K562 (cell line): ENCODE measurements around the gene UTP11. TPM values are rescaled to one million over a fixed set of nuclear protein-coding genes. Genes with fewer than 3 reads are reported as not detected.

ENCODE experiments used
- ATAC-seq: fragments of 200-7000 bp; cut with Tn5 transposase; 3 replicates; pipeline ENCODE4 v1.9.1; 2020; ENCODE audit warnings: moderate library complexity
- BruUV-seq: library from RNA; stranded (reverse); fragments of 400-500 nt; replicated peaks from 2 replicates; lab custom pipeline; 2021; lab: Mats Ljungman, UMichigan
- CTCF ChIA-PET: fragments of 300-600 bp; formaldehyde crosslinking; extraction: SDS; loops from one replicate; lab custom pipeline; 2021; ENCODE audit warnings: low intra/inter-chr PET ratio; lab: Yijun Ruan, JAX
- POLR2A ChIA-PET: fragments of 300-600, 350-650 bp; sonication (Branson Sonifier 250); formaldehyde crosslinking; extraction: SDS; loops from one replicate; lab custom pipeline; 2021; ENCODE audit warnings: antibody characterized with exemption, inconsistent platforms; lab: Yijun Ruan, JAX
- DNase-seq, 4 experiments: peaks; one replicate each; pipeline versions ENCODE4 v3.0.0 to v3.0.0-alpha.2; 2011 to 2018; ENCODE audit warnings: low spot score in 3 of 4, mixed read lengths in 3 of 4; ENCODE audit errors: extremely low read depth in 1 of 4
- FAIRE-seq: peaks from 2 replicates; lab custom pipeline; 2011; peaks lifted over from hg19 to GRCh38; lab: Jason Lieb, UNC
- H2AFZ ChIP-seq: 2 replicates; pipeline ENCODE4 v1.6.0; 2011; ENCODE audit warnings: low read depth, low read length, control low read depth, inconsistent platforms
- H3K27ac ChIP-seq: fragments of 200-600 bp; 3 replicates; pipeline ENCODE4 v1.8.0; 2011; ENCODE audit warnings: low read depth, mild to moderate bottlenecking, control low read depth, inconsistent platforms, low read length, moderate library complexity, mixed read lengths; ENCODE audit errors: extremely low read depth
- H3K27me3 ChIP-seq, 2 experiments: fragments of 300-600 bp in 1 of 2; 2 replicates in 1 of 2; 3 replicates in 1 of 2; pipeline versions ENCODE4 v1.6.0 to v1.8.0; 2011; ENCODE audit warnings: inconsistent platforms in 2 of 2, low read length in 2 of 2, mild to moderate bottlenecking in 1 of 2, mixed read lengths in 1 of 2, moderate library complexity in 1 of 2; ENCODE audit not compliant: control insufficient read depth in 2 of 2, insufficient read depth in 2 of 2
- H3K36me3 ChIP-seq: fragments of 300-600 bp; 3 replicates; pipeline ENCODE4 v1.8.0; 2011; ENCODE audit warnings: mild to moderate bottlenecking, low read length, inconsistent platforms; ENCODE audit not compliant: control insufficient read depth, insufficient read depth
- H3K4me1 ChIP-seq, 2 experiments: fragments of 200-600 bp in 1 of 2; replicated peaks in 1 of 2; 2 replicates in 1 of 2; 3 replicates in 1 of 2; pipeline versions ENCODE4 v1.5.1 to v1.8.0; 2011; ENCODE audit warnings: inconsistent platforms in 2 of 2, low read length in 2 of 2, mild to moderate bottlenecking in 1 of 2, mixed read lengths in 1 of 2, moderate library complexity in 1 of 2; ENCODE audit not compliant: control insufficient read depth in 2 of 2, insufficient read depth in 2 of 2
- H3K4me2 ChIP-seq: 2 replicates; pipeline ENCODE4 v1.6.1; 2011; ENCODE audit warnings: low read length, control low read depth, inconsistent platforms, mixed read lengths; ENCODE audit not compliant: insufficient read depth
- H3K4me3 ChIP-seq: fragments of 200-600 bp; sonication (generic), shearing (Covaris generic); 2 replicates; pipeline ENCODE4 v1.5.1; 2016; ENCODE audit warnings: control low read depth, inconsistent platforms
- H3K79me2 ChIP-seq: fragments of 200-600 bp; 3 replicates; pipeline ENCODE4 v1.8.0; 2011; ENCODE audit warnings: low read length, inconsistent platforms; ENCODE audit not compliant: control insufficient read depth, insufficient read depth
- H3K9ac ChIP-seq, 2 experiments: 2 replicates each; pipeline versions ENCODE4 v1.6.0 to v1.6.1; 2011; ENCODE audit warnings: low read depth in 2 of 2, low read length in 2 of 2, control low read depth in 1 of 2, inconsistent platforms in 1 of 2, mild to moderate bottlenecking in 1 of 2, mixed read lengths in 1 of 2; ENCODE audit not compliant: insufficient read depth in 1 of 2
- H3K9me1 ChIP-seq: one replicate; pipeline ENCODE4 v1.6.0; 2011; ENCODE audit warnings: inconsistent platforms, mild to moderate bottlenecking, low read length, moderate library complexity; ENCODE audit not compliant: control insufficient read depth, insufficient read depth
- H3K9me3 ChIP-seq: replicated peaks from 2 replicates; pipeline ENCODE4 v1.5.1; 2011; ENCODE audit warnings: low read depth, low read length, inconsistent platforms; ENCODE audit not compliant: control insufficient read depth, insufficient read depth
- H4K20me1 ChIP-seq: replicated peaks from 2 replicates; pipeline ENCODE4 v1.6.1; 2011; ENCODE audit warnings: low read length, inconsistent platforms, mixed read lengths; ENCODE audit not compliant: control insufficient read depth, insufficient read depth
- ATF1 ChIP-seq, 2 experiments: fragments of 450-650 bp in 1 of 2; IDR thresholded peaks; 2 replicates each; pipeline ENCODE4 v1.6.1; 2016; ENCODE audit warnings: missing compliant biosample characterization in 1 of 2, missing genetic modification characterization in 1 of 2
- ESRRA ChIP-seq: fragments of 450-650 bp; IDR thresholded peaks from 2 replicates; pipeline ENCODE4 v1.6.1; 2014; ENCODE audit warnings: low read depth, mild to moderate bottlenecking, moderate library complexity, borderline replicate concordance
- MCM7 ChIP-seq, 2 experiments: fragments of 450-650 bp; IDR thresholded peaks; 2 replicates each; pipeline ENCODE4 v1.6.1; 2016 to 2018
- ZNF165 ChIP-seq: fragments of 250-450 bp; sonication (Bioruptor Pico); IDR thresholded peaks from 2 replicates; pipeline ENCODE4 v1.4.0; 2020; ENCODE audit warnings: borderline replicate concordance
- ZNF436 ChIP-seq: fragments of 250-450, 450-650 bp; sonication (Bioruptor Pico); formaldehyde crosslinking; IDR thresholded peaks from 2 replicates; pipeline ENCODE4 v1.7.0; 2020; ENCODE audit warnings: mild to moderate bottlenecking
- ZNF76 ChIP-seq: fragments of 250-450 bp; sonication (Bioruptor Pico); IDR thresholded peaks from 2 replicates; pipeline ENCODE4 v1.4.0; 2020; ENCODE audit warnings: mild to moderate bottlenecking, moderate library complexity, borderline replicate concordance
- WGBS: fragments of 100-300 bp; shearing (Covaris generic); methylation state at CpG from one replicate; pipeline ENCODE4 v1.1.6; 2016; ENCODE audit warnings: low coverage, mixed read lengths; ENCODE audit not compliant: insufficient coverage; ENCODE audit errors: missing lambda C conversion rate; 5-methylcytosine and 5-hydroxymethylcytosine counted together
- in situ Hi-C: fragments of 300-500 bp; cut with MboI; formaldehyde crosslinking; loops from 4 replicates; pipeline ENCODE4 v1.15.0; 2018; ENCODE audit warnings: inconsistent platforms, mixed read lengths
- intact Hi-C: fragments of 100-400 bp; cut with micrococcal nuclease; formaldehyde crosslinking; loops from 2 replicates; pipeline ENCODE4 v1.14.2; 2022
- polyA plus RNA-seq, 8 experiments: library from polyadenylated mRNA; depleted of rRNA in 4 of 8; stranded (reverse) in 5 of 8; unstranded in 3 of 8; fragments of >200 nt; fragmentation: Nextera tagmentation in 2 of 8; fragmentation: Illumina TruSeq in 1 of 8; extraction: Ambion mirVana in 2 of 8; extraction: Trizol in 1 of 8; gene quantifications; 2 replicates each; pipeline versions ENCODE4 v1.2.1 to v1.2.3, GENCODE V29; 2011 to 2014; ENCODE audit warnings: inconsistent platforms in 1 of 8, missing spikeins in 1 of 8
- total RNA-seq, 7 experiments: library from RNA; depleted of rRNA in 6 of 7; stranded (reverse); fragments of >200 nt in 6 of 7; fragmentation: Illumina TruSeq in 2 of 7; extraction: Trizol in 2 of 7; gene quantifications; 2 replicates each; pipeline versions ENCODE4 v1.2.1 to v1.2.3, GENCODE V29; 2011 to 2021; ENCODE audit warnings: low replicate concordance in 1 of 7
- TF ChIP-seq, protein P1 (sequence below): fragments of 450-650 bp; IDR thresholded peaks from 2 replicates; pipeline ENCODE4 v1.6.1; 2016

The UTP11 gene
- total and polyA plus RNA-seq, 9 of the 15 experiments (the other 6 are each of a cell fraction or from before 2014, with no cell fraction given): 91.1 to 378 (median 221) TPM

DNA sequence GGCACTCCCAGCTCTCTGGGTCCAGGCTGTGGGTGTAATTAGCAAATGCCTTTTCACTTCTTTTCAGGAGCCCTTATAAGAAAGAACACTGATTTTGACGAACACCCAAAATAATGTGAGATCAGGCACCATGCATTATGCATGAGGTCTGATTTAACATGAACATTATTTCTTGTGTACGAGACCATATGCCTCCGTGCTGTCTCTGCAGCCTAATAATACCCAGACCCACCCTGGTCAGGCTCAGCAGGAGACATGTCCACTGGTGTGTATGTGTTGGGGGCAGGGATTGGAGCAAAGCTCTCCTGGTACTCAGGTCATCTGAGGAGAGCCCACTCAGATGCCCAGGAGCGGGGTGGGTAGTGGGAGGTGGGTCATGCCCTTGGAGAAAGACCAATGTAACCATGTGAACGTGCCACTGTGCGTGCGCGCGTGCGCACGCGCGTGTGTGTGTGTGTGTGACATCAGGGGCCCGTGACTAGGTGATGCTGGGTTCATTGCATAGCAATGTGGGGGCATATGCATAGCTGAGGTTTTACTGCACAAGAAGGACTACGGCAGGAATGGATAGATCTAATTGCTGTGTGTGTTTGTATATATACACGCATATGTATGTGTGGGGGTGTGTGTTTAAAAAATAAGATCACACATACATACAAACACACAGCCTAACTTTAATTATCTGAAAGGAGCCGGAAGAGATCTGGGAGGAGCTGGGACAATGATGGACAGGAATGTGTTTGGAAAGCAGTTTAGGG is 27.0 kb downstream of the UTP11 start:
- H3K27ac ChIP-seq: no peak overlapping the region
- no peak overlapping the region for H3K9ac ChIP-seq
- DNase-seq: no peak
- 38% methylated on average over 17 of the region's 17 CpGs for WGBS
- no TSS peak for BruUV-seq
- no peaks in the 10 kb centered on the region for H3K36me3 ChIP-seq
- H3K9me3 ChIP-seq: no peaks in the 10 kb centered on the region
- H4K20me1 ChIP-seq: peaks cover 7% of the 10 kb centered on the region; the same call in 1 of the 2 replicates
- H3K4me1 ChIP-seq: peaks cover 9 to 12% of the 10 kb centered on the region in 2 experiments; a peak in 4 of 5 replicates
- no peak for FAIRE-seq
- H3K4me2 ChIP-seq: no peak overlapping the region
- ChIA-PET CTCF (no interaction called here), POLR2A (interaction anchor here (0.7 to 5.7 kb wide), 3 partner anchors 9 to 12 kb away, joined by 3 to 43 read pairs (median 4); no protein-coding TSS in a partner anchor)
- in situ Hi-C loops: loop anchor here (5.0 to 25.0 kb wide), 2 partner anchors 548 to 793 kb away; no protein-coding TSS in a partner anchor
- no peak for TF ChIP-seq ESRRA
- TF ChIP-seq ZNF436 (CRISPR knock-in tag): no peak
- TF ChIP-seq ZNF76 (CRISPR knock-in tag): no peak
- no peak for TF ChIP-seq MCM7 (IDR thresholded peaks at IDR 0.05)
- no peak for TF ChIP-seq ATF1 (CRISPR knock-in tag; IDR thresholded peaks at IDR 0.05)
- TF ChIP-seq ATF1 (tag; IDR thresholded peaks at IDR 0.05): no peak
- TF ChIP-seq, protein P1, sequence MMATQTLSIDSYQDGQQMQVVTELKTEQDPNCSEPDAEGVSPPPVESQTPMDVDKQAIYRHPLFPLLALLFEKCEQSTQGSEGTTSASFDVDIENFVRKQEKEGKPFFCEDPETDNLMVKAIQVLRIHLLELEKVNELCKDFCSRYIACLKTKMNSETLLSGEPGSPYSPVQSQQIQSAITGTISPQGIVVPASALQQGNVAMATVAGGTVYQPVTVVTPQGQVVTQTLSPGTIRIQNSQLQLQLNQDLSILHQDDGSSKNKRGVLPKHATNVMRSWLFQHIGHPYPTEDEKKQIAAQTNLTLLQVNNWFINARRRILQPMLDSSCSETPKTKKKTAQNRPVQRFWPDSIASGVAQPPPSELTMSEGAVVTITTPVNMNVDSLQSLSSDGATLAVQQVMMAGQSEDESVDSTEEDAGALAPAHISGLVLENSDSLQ: 0 out of 2 replicates have a peak, but pooled peaks have one; percentile 13
- no peak for TF ChIP-seq ZNF165 (CRISPR knock-in tag)
- TF ChIP-seq, all 486 proteins: peak for 1
- Histone ChIP-seq H3K79me2 (no peaks in the 10 kb centered on the region), H3K4me3 (no peak overlapping the region), H3K27me3 (peaks cover 25 to 40% of the 10 kb centered on the region in 2 experiments; a peak in 4 of 5 replicates), H3K9me1 (no peaks in the 10 kb centered on the region), H2AFZ (no peak overlapping the region)
- ATAC-seq: no peak
- intact Hi-C loops: loop anchor here (5.0 to 10.0 kb wide), 5 partner anchors 33 to 798 kb away; no protein-coding TSS in a partner anchor
